ENCODE results near the gene PNPLA2. TPM values are rescaled to one million over a fixed set of nuclear protein-coding genes. Genes with fewer than 3 reads are reported as not detected.
A peak's percentile ranks its signal among the peaks of the same experiment; 100 is the strongest.

The PNPLA2 gene
- total RNA-seq, 1 donor from 2014 or later: 143 TPM

- peaks cover 22% of the 10 kb centered on the region for H3K4me1 ChIP-seq
- DNase-seq (no peak), ATAC-seq (no peak)
- no peaks in the 10 kb centered on the region for H3K9me3 ChIP-seq
- no peak for TF ChIP-seq CTCF (IDR thresholded peaks at IDR 0.05)
- intact Hi-C loops (cut with DNase I): no loop called here
- H3K27ac ChIP-seq: no peak overlapping the region
- H3K27me3 ChIP-seq: no peaks in the 10 kb centered on the region
- no peak overlapping the region for H3K4me3 ChIP-seq
- peaks cover 7% of the 10 kb centered on the region for H3K36me3 ChIP-seq
Measured at GRCh38 chr11:792873-793272, 25.8 kb upstream of the PNPLA2 start.

- Histone ChIP-seq H3K36me3 (peaks cover 7% of the 10 kb centered on the region), H3K9me3 (no peaks in the 10 kb centered on the region), H3K27ac (no peak overlapping the region), H3K4me3 (no peak overlapping the region), H3K4me1 (peaks cover 22% of the 10 kb centered on the region), H3K27me3 (no peaks in the 10 kb centered on the region)
- DNase-seq (no peak), ATAC-seq (no peak)
- TF ChIP-seq CTCF (IDR thresholded peaks at IDR 0.05): no peak
- intact Hi-C loops (cut with DNase I): no loop called here
Measured at GRCh38 chr11:793556-793955, 25.2 kb upstream of the PNPLA2 start.

GRCh38 chr11:794013-794765, 24.5 kb upstream of the PNPLA2 start:
- ATAC-seq (no peak), DNase-seq (no peak)
- intact Hi-C loops (cut with DNase I): no loop called here
- TF ChIP-seq CTCF (IDR thresholded peaks at IDR 0.05): no peak
- Histone ChIP-seq H3K4me1 (peaks cover 22% of the 10 kb centered on the region), H3K9me3 (no peaks in the 10 kb centered on the region), H3K27me3 (no peaks in the 10 kb centered on the region), H3K36me3 (peaks cover 7% of the 10 kb centered on the region), H3K27ac (no peak overlapping the region), H3K4me3 (peak overlapping the region; percentile 87)

- ATAC-seq (peak; percentile 8), DNase-seq (no peak)
- intact Hi-C loops (cut with DNase I): no loop called here
- H3K36me3 ChIP-seq: peaks cover 7% of the 10 kb centered on the region
- H3K4me1 ChIP-seq: peaks cover 22% of the 10 kb centered on the region
- peak overlapping the region; percentile 87 for H3K4me3 ChIP-seq
- no peak for TF ChIP-seq CTCF (IDR thresholded peaks at IDR 0.05)
- H3K9me3 ChIP-seq: no peaks in the 10 kb centered on the region
- H3K27ac ChIP-seq: peak overlapping the region; percentile 73
- no peaks in the 10 kb centered on the region for H3K27me3 ChIP-seq
Measured at GRCh38 chr11:794766-795633, 23.7 kb upstream of the PNPLA2 start.

GRCh38 chr11:795634-796564, 22.8 kb upstream of the PNPLA2 start:
- H3K4me3 ChIP-seq: peak overlapping the region; percentile 87
- peak; percentile 92 for DNase-seq
- intact Hi-C loops (cut with DNase I): no loop called here
- H3K9me3 ChIP-seq: no peaks in the 10 kb centered on the region
- H3K36me3 ChIP-seq: peaks cover 7% of the 10 kb centered on the region
- ATAC-seq: peak; percentile 75
- peak overlapping the region; percentile 73 for H3K27ac ChIP-seq
- TF ChIP-seq CTCF (IDR thresholded peaks at IDR 0.05): no peak
- peaks cover 22% of the 10 kb centered on the region for H3K4me1 ChIP-seq
- no peaks in the 10 kb centered on the region for H3K27me3 ChIP-seq

All from upper lobe of right lung (tissue), 1 donor.